Duodenal mucosa (tissue), 2 donors: ENCODE measurements around the gene SMIM1.

Source experiments
- H3K27ac ChIP-seq: one replicate; pipeline ENCODE4 v1.7.0; 2013; ENCODE audit warnings: low read depth, low read length
- H3K27me3 ChIP-seq, 2 donors: one replicate each; pipeline ENCODE4 v1.7.0; 2013; ENCODE audit warnings: low read length in 2 of 2, control low read depth in 1 of 2; ENCODE audit not compliant: insufficient read depth in 2 of 2, control insufficient read depth in 1 of 2
- H3K36me3 ChIP-seq, 2 donors: one replicate each; pipeline ENCODE4 v1.7.0; 2013; ENCODE audit warnings: low read length in 2 of 2, control low read depth in 1 of 2; ENCODE audit not compliant: insufficient read depth in 2 of 2, control insufficient read depth in 1 of 2
- H3K4me1 ChIP-seq, 2 donors: one replicate each; pipeline ENCODE4 v1.7.0; 2013; ENCODE audit warnings: low read length in 2 of 2, control low read depth in 1 of 2; ENCODE audit not compliant: insufficient read depth in 2 of 2, control insufficient read depth in 1 of 2
- H3K4me3 ChIP-seq, 2 donors: one replicate each; pipeline ENCODE4 v1.7.0; 2013; ENCODE audit warnings: low read length in 2 of 2, low read depth in 1 of 2
- H3K9ac ChIP-seq, 2 donors: one replicate each; pipeline ENCODE4 v1.7.0; 2013; ENCODE audit warnings: low read length in 2 of 2, low read depth in 1 of 2
- H3K9me3 ChIP-seq, 2 donors: one replicate each; pipeline ENCODE4 v1.7.0; 2013; ENCODE audit warnings: low read length in 2 of 2, control low read depth in 1 of 2; ENCODE audit not compliant: control insufficient read depth in 1 of 2

SMIM1 gene

GRCh38 chr1:3768811-3769390 is 3.6 kb upstream of the SMIM1 start:
- Histone ChIP-seq H3K9ac (no peak overlapping the region), H3K27me3 (peaks cover 15% of the 10 kb centered on the region in 2 donors)

GRCh38 chr1:3770047-3770765 is 2.3 kb upstream of the SMIM1 start:
- no peak overlapping the region for H3K9ac ChIP-seq
- H3K27ac ChIP-seq: no peak overlapping the region
- H3K36me3 ChIP-seq: no peaks in the 10 kb centered on the region
- H3K4me3 ChIP-seq: no peak overlapping the region
- H3K27me3 ChIP-seq: peaks cover 15 to 16% of the 10 kb centered on the region in 2 donors
- H3K4me1 ChIP-seq: peaks cover 7 to 20% of the 10 kb centered on the region in 2 donors
- no peaks in the 10 kb centered on the region for H3K9me3 ChIP-seq

More at GRCh38 chr1:3768811-3769390, 3.6 kb upstream of the SMIM1 start:
- H3K4me1 ChIP-seq: peaks cover 7 to 17% of the 10 kb centered on the region in 2 donors
- no peak overlapping the region for H3K4me3 ChIP-seq
- no peaks in the 10 kb centered on the region for H3K9me3 ChIP-seq
- H3K27ac ChIP-seq: no peak overlapping the region
- no peaks in the 10 kb centered on the region for H3K36me3 ChIP-seq

- no peak overlapping the region for H3K27ac ChIP-seq
- peaks cover 11 to 16% of the 10 kb centered on the region in 2 donors for H3K27me3 ChIP-seq
- H3K9me3 ChIP-seq: no peaks in the 10 kb centered on the region
- H3K4me1 ChIP-seq: peaks cover 7 to 32% of the 10 kb centered on the region in 2 donors
- peak overlapping the region; percentile 49 to 62 for H3K4me3 ChIP-seq
- H3K9ac ChIP-seq: peak overlapping the region in 1 of 2 donors; percentile 10
- no peaks in the 10 kb centered on the region for H3K36me3 ChIP-seq
Measured at GRCh38 chr1:3771108-3772026, 1.2 kb upstream of the SMIM1 start.

- peak overlapping the region in 1 of 2 donors; percentile 10 for H3K9ac ChIP-seq
- peaks cover 9 to 16% of the 10 kb centered on the region in 2 donors for H3K27me3 ChIP-seq
- H3K27ac ChIP-seq: no peak overlapping the region
- H3K4me1 ChIP-seq: peaks cover 7 to 34% of the 10 kb centered on the region in 2 donors
- H3K4me3 ChIP-seq: peak overlapping the region; percentile 49 to 62
- H3K36me3 ChIP-seq: no peaks in the 10 kb centered on the region
- no peaks in the 10 kb centered on the region for H3K9me3 ChIP-seq
Measured at GRCh38 chr1:3772027-3772714, 378 bp upstream of the SMIM1 start.

GRCh38 chr1:3773572-3774275 is 1.2 kb downstream of the SMIM1 start:
- Histone ChIP-seq H3K27ac (no peak overlapping the region), H3K36me3 (peaks cover 0 to under 1% of the 10 kb centered on the region in 2 donors), H3K9ac (no peak overlapping the region)

GRCh38 chr1:3774276-3774945 is 1.9 kb downstream of the SMIM1 start:
- H3K9me3 ChIP-seq: no peaks in the 10 kb centered on the region
- peaks cover 7 to 34% of the 10 kb centered on the region in 2 donors for H3K4me1 ChIP-seq
- H3K4me3 ChIP-seq: no peak overlapping the region
- peaks cover 0 to 7% of the 10 kb centered on the region in 2 donors for H3K36me3 ChIP-seq
- no peak overlapping the region for H3K27ac ChIP-seq
- peaks cover 9 to 16% of the 10 kb centered on the region in 2 donors for H3K27me3 ChIP-seq
- no peak overlapping the region for H3K9ac ChIP-seq

More at GRCh38 chr1:3773572-3774275, 1.2 kb downstream of the SMIM1 start:
- Histone ChIP-seq H3K4me3 (peak overlapping the region in 1 of 2 donors; percentile 51), H3K4me1 (peaks cover 7 to 34% of the 10 kb centered on the region in 2 donors), H3K9me3 (no peaks in the 10 kb centered on the region), H3K27me3 (peaks cover 9 to 16% of the 10 kb centered on the region in 2 donors)

- Histone ChIP-seq H3K27me3 (peaks cover 9 to 16% of the 10 kb centered on the region in 2 donors), H3K9ac (no peak overlapping the region), H3K27ac (no peak overlapping the region), H3K9me3 (no peaks in the 10 kb centered on the region), H3K36me3 (peaks cover 6 to 13% of the 10 kb centered on the region in 2 donors), H3K4me3 (no peak overlapping the region), H3K4me1 (peaks cover 7 to 34% of the 10 kb centered on the region in 2 donors)
Measured at GRCh38 chr1:3774946-3775489, 2.5 kb downstream of the SMIM1 start.

- Histone ChIP-seq H3K27me3 (peaks cover 5 to 16% of the 10 kb centered on the region in 2 donors), H3K9me3 (no peaks in the 10 kb centered on the region), H3K4me3 (peak overlapping the region in 1 of 2 donors; percentile 1), H3K4me1 (peaks cover 7 to 34% of the 10 kb centered on the region in 2 donors), H3K27ac (no peak overlapping the region), H3K9ac (no peak overlapping the region), H3K36me3 (peaks cover 12 to 20% of the 10 kb centered on the region in 2 donors)
Measured at GRCh38 chr1:3775490-3776230, 3.1 kb downstream of the SMIM1 start.
